Ureter (tissue), 1 donor: ENCODE data around the gene TBC1D4. TPM values are rescaled to one million over a fixed set of nuclear protein-coding genes. Genes with fewer than 3 reads are reported as not detected.

ENCODE experiments used
- DNase-seq: peaks from one replicate; pipeline ENCODE4 v3.0.0-alpha.2; 2020; ENCODE audit warnings: low spot score
- total RNA-seq: library from RNA; stranded (reverse); gene quantifications from one replicate; pipeline ENCODE4 v1.2.4, GENCODE V29; 2023
- donor health status: DM: yes; HTN: yes; CAD: no.

The TBC1D4 gene
- total RNA-seq, 1 donor from 2014 or later: 28.3 TPM

DNA sequence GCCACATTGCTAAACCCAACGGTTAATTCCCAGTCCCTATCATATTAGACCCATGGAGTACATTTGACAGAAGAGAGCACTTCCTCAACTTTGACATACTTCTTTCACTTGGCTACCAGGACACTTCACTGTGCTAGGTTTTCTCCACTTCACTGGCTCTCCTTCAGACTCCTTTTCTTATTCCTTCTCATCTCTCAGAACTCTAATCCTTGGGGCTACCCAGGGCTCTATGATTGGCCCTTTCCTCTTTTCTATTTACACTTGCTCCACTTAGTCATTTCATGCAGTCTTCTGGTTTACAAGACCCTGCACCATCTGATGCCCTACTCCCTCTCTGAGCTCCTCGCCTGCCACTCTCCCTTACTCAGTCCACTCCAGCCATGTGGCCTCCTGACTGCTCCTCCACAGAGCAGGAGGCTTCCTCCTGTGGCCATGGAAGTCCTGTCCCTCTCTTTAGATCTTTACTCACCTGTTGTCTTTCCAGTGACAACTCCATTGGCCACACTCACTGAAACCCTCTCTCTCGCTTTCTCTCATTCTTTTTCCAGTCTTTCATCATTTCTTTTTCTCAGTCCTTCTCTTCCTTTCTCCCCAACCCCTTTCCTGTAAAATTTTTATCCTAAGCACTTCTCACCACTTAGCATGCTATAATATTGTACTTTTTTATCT lies 90.4 kb downstream of the TBC1D4 start:
- DNase-seq: no peak

DNA sequence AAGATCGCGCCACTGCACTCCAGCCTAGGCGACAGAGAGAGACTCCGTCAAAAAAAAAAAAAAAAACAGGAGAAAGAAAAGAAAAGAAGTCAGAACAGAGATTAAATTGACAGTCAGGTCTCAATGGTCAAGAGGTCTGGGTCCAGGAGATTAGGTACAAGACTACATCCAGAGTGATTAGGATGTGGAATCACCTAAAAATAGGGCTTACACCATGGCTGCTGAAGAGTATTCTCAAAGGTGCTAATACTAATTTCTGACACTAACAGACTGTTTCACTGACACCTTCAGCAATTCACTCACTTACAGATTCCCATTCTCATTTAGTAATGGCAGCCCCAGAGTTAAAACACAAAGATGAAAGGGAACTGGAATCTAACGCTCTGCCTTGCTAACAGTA lies 91.7 kb downstream of the TBC1D4 start:
- DNase-seq: no peak

DNA sequence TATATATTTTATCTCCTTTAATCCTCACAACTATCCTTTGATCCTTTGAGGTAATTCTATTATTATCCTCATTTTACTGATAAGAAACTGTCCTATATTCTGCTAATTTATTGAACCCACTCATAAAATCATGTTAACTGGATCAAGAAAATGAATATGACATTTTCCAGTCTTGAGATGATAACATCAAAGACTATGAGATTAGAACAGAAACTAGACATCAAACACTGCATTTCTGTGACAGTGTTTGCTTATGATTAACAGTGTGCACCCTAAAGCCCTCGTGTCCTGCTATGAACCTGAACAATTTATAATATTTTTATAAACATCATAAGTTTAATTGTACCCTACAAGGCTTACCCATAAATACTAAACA lies 96.3 kb downstream of the TBC1D4 start:
- no peak for DNase-seq

GRCh38 chr13:75384879-75385707 lies 96.9 kb downstream of the TBC1D4 start:
- DNase-seq: no peak

- no peak for DNase-seq
Observed at GRCh38 chr13:75383064-75383715, 98.8 kb downstream of the TBC1D4 start.

GRCh38 chr13:75378301-75378700 lies 103.7 kb downstream of the TBC1D4 start:
- DNase-seq: no peak

DNA sequence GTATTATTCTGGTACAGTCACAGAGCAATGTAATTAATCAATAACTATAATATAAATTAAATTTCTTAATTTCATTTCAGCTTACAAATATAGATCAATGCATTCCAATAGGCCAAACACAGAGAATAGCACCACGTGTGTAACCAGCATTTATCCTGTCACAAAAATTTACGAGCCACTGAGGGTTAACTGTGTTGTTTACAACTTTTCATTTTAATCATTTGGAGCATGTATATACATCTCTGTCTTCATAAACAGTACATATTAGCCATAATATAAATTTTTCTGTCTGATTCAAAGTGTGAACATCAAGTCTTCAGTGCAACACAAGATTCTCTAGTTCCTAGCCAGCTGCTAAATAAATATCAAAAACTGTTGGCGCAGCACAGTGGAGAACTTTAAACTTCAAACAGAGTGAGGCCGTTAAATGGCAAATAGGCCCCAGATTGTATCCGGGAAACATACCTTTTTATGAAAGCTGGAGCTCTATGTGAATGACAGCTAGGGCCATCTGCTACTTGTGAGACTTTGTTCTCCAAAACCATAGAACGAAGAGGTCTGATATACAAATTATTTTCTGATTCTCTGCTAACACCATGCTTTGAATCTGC lies 105.1 kb downstream of the TBC1D4 start:
- no peak for DNase-seq

GRCh38 chr13:75375329-75375728 lies 106.6 kb downstream of the TBC1D4 start:
- DNase-seq: no peak

DNA sequence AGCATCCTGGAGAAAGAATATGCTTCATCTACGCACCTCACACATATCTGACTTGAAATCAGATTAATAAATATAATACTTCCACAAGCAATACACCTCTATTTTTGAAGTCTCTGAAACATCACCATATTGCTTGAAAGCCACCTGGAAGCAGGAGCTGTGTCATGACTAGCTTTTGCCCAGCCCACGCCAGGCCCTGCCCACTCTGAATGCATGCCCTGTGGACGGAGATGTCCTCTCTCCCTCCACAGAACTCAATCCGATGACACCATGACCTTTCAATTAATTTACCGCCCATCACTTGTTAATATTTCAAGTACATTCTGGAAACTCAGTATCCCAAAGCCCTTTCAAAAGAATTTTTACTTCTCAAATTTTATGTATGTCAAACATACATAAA lies 108.0 kb downstream of the TBC1D4 start:
- no peak for DNase-seq

DNA sequence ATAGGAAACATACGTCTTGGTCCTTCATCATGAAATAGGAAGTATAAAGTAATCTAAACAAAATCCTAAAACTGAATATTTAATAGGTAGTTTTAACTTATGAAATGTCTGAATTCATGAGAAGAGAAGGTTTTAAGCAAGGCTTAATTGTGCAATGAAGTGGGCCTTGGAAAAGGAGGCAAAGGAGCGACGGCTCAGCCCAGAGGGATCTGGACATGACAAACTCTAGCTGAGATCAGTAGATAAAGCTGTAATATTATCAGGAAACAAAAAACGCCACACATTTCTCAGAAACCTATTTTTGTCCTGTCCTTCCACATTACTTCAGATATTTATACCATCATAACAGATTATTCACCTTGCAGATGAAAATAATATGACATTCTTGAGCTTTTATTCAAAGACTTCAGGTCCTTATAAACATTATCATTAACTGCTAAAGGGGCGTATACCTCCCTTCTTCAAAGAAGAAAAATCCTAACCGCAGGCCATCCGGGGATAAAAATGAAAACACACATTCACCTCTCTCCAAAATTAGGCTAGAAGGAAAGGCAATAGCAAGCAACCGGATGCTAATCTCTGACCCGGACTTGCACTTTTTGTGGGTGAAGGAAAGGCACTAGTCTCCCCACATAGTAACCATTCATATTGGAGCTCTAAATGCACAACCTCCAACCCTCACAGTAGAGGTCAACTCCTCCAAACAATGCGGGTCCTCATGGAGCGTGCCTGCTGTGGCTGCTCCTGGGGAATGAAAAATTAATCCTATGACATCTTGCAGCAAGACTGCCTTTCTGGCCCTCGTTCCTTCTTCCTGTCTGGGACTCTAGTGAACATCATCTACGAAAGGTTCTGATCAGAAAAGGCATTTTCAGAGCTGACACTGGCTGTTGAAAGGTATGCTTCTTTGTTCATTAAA lies 108.8 kb downstream of the TBC1D4 start:
- no peak for DNase-seq

- no peak for DNase-seq
Observed at GRCh38 chr13:75372517-75372916, 109.5 kb downstream of the TBC1D4 start.

GRCh38 chr13:75371203-75371602 lies 110.8 kb downstream of the TBC1D4 start:
- no peak for DNase-seq

GRCh38 chr13:75370774-75371173 lies 111.2 kb downstream of the TBC1D4 start:
- no peak for DNase-seq

- DNase-seq: no peak
Observed at GRCh38 chr13:75369981-75370380, 112.0 kb downstream of the TBC1D4 start.

DNA sequence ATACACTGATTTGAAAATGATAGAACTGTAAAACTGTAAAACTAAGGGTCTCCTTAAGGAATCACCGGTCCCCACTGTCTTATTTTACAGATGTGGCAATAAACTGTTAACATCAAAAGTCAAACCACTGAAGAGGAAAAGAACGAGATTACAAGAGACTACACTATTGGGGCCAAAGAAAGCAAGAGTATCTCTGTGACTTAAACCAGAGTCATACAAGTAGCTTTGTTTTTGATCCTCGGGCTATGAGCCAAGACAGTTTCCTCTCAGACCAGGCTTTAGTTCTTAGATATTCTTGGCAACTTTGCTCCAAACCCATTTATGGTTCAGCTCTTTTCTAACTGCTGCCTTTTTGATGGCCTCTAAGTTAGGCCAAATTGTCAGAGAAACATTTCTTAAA lies 113.8 kb downstream of the TBC1D4 start:
- no peak for DNase-seq

- DNase-seq: no peak
Observed at GRCh38 chr13:75366380-75367280, 115.3 kb downstream of the TBC1D4 start.

DNA sequence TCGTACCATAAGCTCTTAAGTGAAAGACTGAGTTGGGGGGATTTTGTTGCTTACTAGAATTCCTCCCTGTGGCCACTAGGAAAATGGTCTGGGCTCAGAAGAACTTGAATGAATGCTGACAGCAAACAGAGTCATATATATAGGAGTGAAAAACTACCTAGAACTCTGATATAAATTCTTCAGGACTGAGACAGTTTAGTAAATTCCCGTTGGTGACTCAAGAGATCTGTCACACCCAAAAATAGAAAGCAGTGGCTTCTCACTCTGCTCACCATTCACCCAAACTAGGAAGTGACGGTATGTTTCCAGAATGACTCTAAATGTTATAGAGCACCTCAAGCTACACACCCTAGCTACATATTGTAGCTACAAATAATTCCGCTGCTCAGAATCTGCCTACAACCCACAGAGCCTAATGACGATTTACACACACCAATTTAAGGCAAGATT lies 116.2 kb downstream of the TBC1D4 start:
- no peak for DNase-seq

- DNase-seq: no peak
Observed at GRCh38 chr13:75364131-75364713, 117.7 kb downstream of the TBC1D4 start.

- no peak for DNase-seq
Observed at GRCh38 chr13:75363371-75363770, 118.6 kb downstream of the TBC1D4 start.

- no peak for DNase-seq
Observed at GRCh38 chr13:75362026-75362425, 119.9 kb downstream of the TBC1D4 start.
